Testis (tissue), 2 donors: ENCODE results near the gene GRAMD1B.

Source experiments
- POLR2A ChIP-seq: fragments of 450-650 bp; IDR thresholded peaks from one replicate; pipeline ENCODE4 v1.6.1; 2017; ENCODE audit warnings: antibody characterized with exemption, mild to moderate bottlenecking, moderate library complexity
- TF ChIP-seq, protein P1 (sequence below), 3 experiments: fragments of 450-650 bp in 2 of 3; fragments of 200-600 bp in 1 of 3; sonication (generic) in 1 of 3; IDR thresholded peaks; one replicate each; pipeline ENCODE4 v1.5.1; 2016 to 2019; ENCODE audit warnings: antibody characterized with exemption in 3 of 3, mild to moderate bottlenecking in 2 of 3, moderate library complexity in 1 of 3

DNA sequence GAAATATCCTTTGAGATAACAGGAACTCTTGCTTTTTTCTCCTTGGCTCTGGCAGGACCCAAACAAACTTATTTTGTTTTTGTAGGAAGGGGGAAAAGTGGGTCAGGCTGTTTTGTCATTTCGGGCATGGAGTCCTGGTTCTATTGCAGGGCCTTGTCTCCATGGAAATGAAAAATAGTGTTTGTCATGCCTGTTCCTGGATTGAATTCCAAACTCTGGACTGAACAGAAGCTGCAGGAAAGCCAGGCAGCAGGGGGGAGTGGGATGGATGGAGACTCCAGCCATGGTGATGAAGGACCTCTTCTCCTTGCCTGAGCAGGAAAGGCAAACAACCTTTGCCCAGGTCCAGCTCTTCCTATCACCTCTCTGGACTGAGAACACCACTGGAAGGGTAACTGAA is 137.4 kb downstream of the GRAMD1B start:
- TF ChIP-seq, protein P1, sequence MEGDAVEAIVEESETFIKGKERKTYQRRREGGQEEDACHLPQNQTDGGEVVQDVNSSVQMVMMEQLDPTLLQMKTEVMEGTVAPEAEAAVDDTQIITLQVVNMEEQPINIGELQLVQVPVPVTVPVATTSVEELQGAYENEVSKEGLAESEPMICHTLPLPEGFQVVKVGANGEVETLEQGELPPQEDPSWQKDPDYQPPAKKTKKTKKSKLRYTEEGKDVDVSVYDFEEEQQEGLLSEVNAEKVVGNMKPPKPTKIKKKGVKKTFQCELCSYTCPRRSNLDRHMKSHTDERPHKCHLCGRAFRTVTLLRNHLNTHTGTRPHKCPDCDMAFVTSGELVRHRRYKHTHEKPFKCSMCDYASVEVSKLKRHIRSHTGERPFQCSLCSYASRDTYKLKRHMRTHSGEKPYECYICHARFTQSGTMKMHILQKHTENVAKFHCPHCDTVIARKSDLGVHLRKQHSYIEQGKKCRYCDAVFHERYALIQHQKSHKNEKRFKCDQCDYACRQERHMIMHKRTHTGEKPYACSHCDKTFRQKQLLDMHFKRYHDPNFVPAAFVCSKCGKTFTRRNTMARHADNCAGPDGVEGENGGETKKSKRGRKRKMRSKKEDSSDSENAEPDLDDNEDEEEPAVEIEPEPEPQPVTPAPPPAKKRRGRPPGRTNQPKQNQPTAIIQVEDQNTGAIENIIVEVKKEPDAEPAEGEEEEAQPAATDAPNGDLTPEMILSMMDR (IDR thresholded peaks at IDR 0.05) = no peak
- TF ChIP-seq POLR2A = no peak
